WTC11 (cell line): ENCODE measurements around the gene EYS. TPM values are rescaled to one million over a fixed set of nuclear protein-coding genes. Genes with fewer than 3 reads are reported as not detected.

Experiments used
- ATAC-seq: fragments of 200-7000 bp; cut with Tn5 transposase; 2 replicates; pipeline ENCODE4 v1.10.0; 2021; ENCODE audit warnings: mild to moderate bottlenecking, moderate library complexity
- CTCF ChIA-PET: fragments of 300-600 bp; sonication (Branson Sonifier 250); formaldehyde crosslinking; loops from one replicate; lab custom pipeline; 2021; ENCODE audit warnings: antibody characterized with exemption; lab: Charles Lee
- POLR2A ChIA-PET: fragments of 350-600 bp; sonication (Branson Sonifier 250); formaldehyde crosslinking; loops from one replicate; lab custom pipeline; 2021; ENCODE audit warnings: antibody characterized with exemption; lab: Charles Lee
- DNase-seq: peaks from one replicate; pipeline ENCODE4 v3.0.0; 2021; ENCODE audit warnings: low spot score
- H3K27ac Mint-ChIP-seq: 2 replicates; pipeline ENCODE4 v1.8.0; 2021; ENCODE audit warnings: mixed read lengths
- H3K27me3 Mint-ChIP-seq: 2 replicates; pipeline ENCODE4 v1.8.0; 2021; ENCODE audit warnings: low read depth, mild to moderate bottlenecking, moderate library complexity, mixed read lengths
- H3K36me3 Mint-ChIP-seq: 2 replicates; pipeline ENCODE4 v1.8.0; 2021; ENCODE audit warnings: mixed read lengths
- H3K4me1 Mint-ChIP-seq: 2 replicates; pipeline ENCODE4 v1.8.0; 2022; ENCODE audit warnings: mixed read lengths
- H3K4me3 Mint-ChIP-seq: 2 replicates; pipeline ENCODE4 v1.8.0; 2021; ENCODE audit warnings: mild to moderate bottlenecking, moderate library complexity, mixed read lengths
- H3K9me3 Mint-ChIP-seq: 2 replicates; pipeline ENCODE4 v1.8.0; 2021; ENCODE audit warnings: mixed read lengths
- FOXK1 ChIP-seq: sonication (generic); formaldehyde crosslinking; IDR thresholded peaks from 2 replicates; pipeline ENCODE4 v1.8.0; 2022; ENCODE audit warnings: mild to moderate bottlenecking, moderate library complexity, missing genetic modification reagents
- GTF2I ChIP-seq: fragments of 250-450 bp; sonication (Bioruptor Pico); conservative IDR thresholded peaks from 2 replicates; pipeline ENCODE4 v1.4.0; 2021; ENCODE audit warnings: mild to moderate bottlenecking
- NFYB ChIP-seq: sonication (generic); formaldehyde crosslinking; conservative IDR thresholded peaks from 2 replicates; pipeline ENCODE4 v1.8.0; 2022; ENCODE audit warnings: low read depth, missing genetic modification reagents
- SMAD3 ChIP-seq: sonication (generic); formaldehyde crosslinking; IDR thresholded peaks from 2 replicates; pipeline ENCODE4 v1.8.0; 2022; ENCODE audit warnings: missing genetic modification reagents, mild to moderate bottlenecking, borderline replicate concordance
- SMAD4 ChIP-seq: sonication (generic); formaldehyde crosslinking; IDR thresholded peaks from 2 replicates; pipeline ENCODE4 v1.8.0; 2022; ENCODE audit warnings: mild to moderate bottlenecking, missing genetic modification reagents
- ZNF138 ChIP-seq: sonication (generic); formaldehyde crosslinking; conservative IDR thresholded peaks from 2 replicates; pipeline ENCODE4 v1.8.1; 2022; ENCODE audit warnings: mild to moderate bottlenecking, moderate library complexity, missing genetic modification reagents
- ZNF416 ChIP-seq: fragments of 250-450 bp; sonication (Bioruptor Pico); IDR thresholded peaks from 2 replicates; pipeline ENCODE4 v1.9.0; 2021; ENCODE audit warnings: mild to moderate bottlenecking, inconsistent platforms
- total RNA-seq: library from RNA; stranded (reverse); gene quantifications from 3 replicates; pipeline ENCODE4 v1.2.3, GENCODE V29; 2021
- TF ChIP-seq, protein P1 (sequence below): sonication (generic); formaldehyde crosslinking; IDR thresholded peaks from 2 replicates; pipeline ENCODE4 v1.8.1; 2022; ENCODE audit warnings: mild to moderate bottlenecking, moderate library complexity, missing genetic modification reagents
- TF ChIP-seq, protein P2 (sequence below): sonication (generic); formaldehyde crosslinking; IDR thresholded peaks from 2 replicates; pipeline ENCODE4 v1.8.0; 2023; ENCODE audit warnings: missing genetic modification reagents
- TF ChIP-seq, protein P3 (sequence below): fragments of 250-450 bp; sonication (Bioruptor Pico); IDR thresholded peaks from 2 replicates; pipeline ENCODE4 v1.9.0; 2021; ENCODE audit warnings: mild to moderate bottlenecking
- TF ChIP-seq, protein P4 (sequence below): sonication (generic); formaldehyde crosslinking; IDR thresholded peaks from 2 replicates; pipeline ENCODE4 v1.8.1; 2023; ENCODE audit warnings: mild to moderate bottlenecking, missing genetic modification reagents, moderate library complexity
- TF ChIP-seq, protein P5 (sequence below): sonication (generic); formaldehyde crosslinking; conservative IDR thresholded peaks from 2 replicates; pipeline ENCODE4 v1.8.1; 2023; ENCODE audit warnings: mild to moderate bottlenecking, low read depth, missing genetic modification reagents, moderate library complexity
- TF ChIP-seq, protein P6 (sequence below): fragments of 250-450 bp; sonication (Bioruptor Pico); IDR thresholded peaks from 2 replicates; pipeline ENCODE4 v1.8.0; 2021; ENCODE audit warnings: mild to moderate bottlenecking
- TF ChIP-seq, protein P7 (sequence below): fragments of 250-450 bp; sonication (Bioruptor Pico); IDR thresholded peaks from 2 replicates; pipeline ENCODE4 v2.1.2; 2022; ENCODE audit warnings: mild to moderate bottlenecking, moderate library complexity
- TF ChIP-seq, protein P8 (sequence below): sonication (generic); formaldehyde crosslinking; IDR thresholded peaks from 2 replicates; pipeline ENCODE4 v1.8.0; 2022; ENCODE audit warnings: mild to moderate bottlenecking, missing genetic modification reagents

EYS gene
- total RNA-seq, 1 experiment from 2014 or later = not detected

DNA sequence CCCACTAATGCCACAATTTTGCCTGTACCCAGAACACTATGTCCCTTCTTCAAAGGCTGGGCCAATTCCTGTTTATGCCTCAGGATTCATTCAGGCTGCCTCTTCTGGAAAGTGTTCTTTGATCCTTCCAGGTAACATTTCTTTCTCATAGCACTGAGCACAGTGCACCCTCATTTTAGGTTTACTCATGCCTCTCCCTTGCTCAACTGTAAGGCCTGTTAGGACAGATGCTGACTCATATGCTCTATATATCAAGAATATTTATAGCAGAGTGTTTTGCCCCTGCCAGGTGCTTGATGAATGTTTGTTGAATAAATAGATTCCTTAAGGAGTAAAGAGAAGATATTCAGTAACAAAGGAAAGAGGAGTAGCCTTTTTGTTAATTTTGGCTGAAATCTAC, 1807.5 kb downstream of the EYS start:
- no peak overlapping the region for H3K4me3 Mint-ChIP-seq
- TF ChIP-seq, protein P1, sequence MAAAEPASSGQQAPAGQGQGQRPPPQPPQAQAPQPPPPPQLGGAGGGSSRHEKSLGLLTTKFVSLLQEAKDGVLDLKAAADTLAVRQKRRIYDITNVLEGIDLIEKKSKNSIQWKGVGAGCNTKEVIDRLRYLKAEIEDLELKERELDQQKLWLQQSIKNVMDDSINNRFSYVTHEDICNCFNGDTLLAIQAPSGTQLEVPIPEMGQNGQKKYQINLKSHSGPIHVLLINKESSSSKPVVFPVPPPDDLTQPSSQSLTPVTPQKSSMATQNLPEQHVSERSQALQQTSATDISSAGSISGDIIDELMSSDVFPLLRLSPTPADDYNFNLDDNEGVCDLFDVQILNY = no peak
- TF ChIP-seq, protein P2, sequence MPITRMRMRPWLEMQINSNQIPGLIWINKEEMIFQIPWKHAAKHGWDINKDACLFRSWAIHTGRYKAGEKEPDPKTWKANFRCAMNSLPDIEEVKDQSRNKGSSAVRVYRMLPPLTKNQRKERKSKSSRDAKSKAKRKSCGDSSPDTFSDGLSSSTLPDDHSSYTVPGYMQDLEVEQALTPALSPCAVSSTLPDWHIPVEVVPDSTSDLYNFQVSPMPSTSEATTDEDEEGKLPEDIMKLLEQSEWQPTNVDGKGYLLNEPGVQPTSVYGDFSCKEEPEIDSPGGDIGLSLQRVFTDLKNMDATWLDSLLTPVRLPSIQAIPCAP (CRISPR knock-in tag) = no peak
- TF ChIP-seq, protein P3, sequence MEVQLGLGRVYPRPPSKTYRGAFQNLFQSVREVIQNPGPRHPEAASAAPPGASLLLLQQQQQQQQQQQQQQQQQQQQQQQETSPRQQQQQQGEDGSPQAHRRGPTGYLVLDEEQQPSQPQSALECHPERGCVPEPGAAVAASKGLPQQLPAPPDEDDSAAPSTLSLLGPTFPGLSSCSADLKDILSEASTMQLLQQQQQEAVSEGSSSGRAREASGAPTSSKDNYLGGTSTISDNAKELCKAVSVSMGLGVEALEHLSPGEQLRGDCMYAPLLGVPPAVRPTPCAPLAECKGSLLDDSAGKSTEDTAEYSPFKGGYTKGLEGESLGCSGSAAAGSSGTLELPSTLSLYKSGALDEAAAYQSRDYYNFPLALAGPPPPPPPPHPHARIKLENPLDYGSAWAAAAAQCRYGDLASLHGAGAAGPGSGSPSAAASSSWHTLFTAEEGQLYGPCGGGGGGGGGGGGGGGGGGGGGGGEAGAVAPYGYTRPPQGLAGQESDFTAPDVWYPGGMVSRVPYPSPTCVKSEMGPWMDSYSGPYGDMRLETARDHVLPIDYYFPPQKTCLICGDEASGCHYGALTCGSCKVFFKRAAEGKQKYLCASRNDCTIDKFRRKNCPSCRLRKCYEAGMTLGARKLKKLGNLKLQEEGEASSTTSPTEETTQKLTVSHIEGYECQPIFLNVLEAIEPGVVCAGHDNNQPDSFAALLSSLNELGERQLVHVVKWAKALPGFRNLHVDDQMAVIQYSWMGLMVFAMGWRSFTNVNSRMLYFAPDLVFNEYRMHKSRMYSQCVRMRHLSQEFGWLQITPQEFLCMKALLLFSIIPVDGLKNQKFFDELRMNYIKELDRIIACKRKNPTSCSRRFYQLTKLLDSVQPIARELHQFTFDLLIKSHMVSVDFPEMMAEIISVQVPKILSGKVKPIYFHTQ (CRISPR knock-in tag) = no peak
- TF ChIP-seq, protein P4, sequence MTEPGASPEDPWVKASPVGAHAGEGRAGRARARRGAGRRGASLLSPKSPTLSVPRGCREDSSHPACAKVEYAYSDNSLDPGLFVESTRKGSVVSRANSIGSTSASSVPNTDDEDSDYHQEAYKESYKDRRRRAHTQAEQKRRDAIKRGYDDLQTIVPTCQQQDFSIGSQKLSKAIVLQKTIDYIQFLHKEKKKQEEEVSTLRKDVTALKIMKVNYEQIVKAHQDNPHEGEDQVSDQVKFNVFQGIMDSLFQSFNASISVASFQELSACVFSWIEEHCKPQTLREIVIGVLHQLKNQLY = no peak
- TF ChIP-seq GTF2I (CRISPR knock-in tag) = no peak
- TF ChIP-seq, protein P5, sequence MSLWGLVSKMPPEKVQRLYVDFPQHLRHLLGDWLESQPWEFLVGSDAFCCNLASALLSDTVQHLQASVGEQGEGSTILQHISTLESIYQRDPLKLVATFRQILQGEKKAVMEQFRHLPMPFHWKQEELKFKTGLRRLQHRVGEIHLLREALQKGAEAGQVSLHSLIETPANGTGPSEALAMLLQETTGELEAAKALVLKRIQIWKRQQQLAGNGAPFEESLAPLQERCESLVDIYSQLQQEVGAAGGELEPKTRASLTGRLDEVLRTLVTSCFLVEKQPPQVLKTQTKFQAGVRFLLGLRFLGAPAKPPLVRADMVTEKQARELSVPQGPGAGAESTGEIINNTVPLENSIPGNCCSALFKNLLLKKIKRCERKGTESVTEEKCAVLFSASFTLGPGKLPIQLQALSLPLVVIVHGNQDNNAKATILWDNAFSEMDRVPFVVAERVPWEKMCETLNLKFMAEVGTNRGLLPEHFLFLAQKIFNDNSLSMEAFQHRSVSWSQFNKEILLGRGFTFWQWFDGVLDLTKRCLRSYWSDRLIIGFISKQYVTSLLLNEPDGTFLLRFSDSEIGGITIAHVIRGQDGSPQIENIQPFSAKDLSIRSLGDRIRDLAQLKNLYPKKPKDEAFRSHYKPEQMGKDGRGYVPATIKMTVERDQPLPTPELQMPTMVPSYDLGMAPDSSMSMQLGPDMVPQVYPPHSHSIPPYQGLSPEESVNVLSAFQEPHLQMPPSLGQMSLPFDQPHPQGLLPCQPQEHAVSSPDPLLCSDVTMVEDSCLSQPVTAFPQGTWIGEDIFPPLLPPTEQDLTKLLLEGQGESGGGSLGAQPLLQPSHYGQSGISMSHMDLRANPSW (CRISPR knock-in tag) = no peak
- TF ChIP-seq NFYB = no peak
- TF ChIP-seq SMAD4 (CRISPR knock-in tag) = no peak
- TF ChIP-seq, protein P6, sequence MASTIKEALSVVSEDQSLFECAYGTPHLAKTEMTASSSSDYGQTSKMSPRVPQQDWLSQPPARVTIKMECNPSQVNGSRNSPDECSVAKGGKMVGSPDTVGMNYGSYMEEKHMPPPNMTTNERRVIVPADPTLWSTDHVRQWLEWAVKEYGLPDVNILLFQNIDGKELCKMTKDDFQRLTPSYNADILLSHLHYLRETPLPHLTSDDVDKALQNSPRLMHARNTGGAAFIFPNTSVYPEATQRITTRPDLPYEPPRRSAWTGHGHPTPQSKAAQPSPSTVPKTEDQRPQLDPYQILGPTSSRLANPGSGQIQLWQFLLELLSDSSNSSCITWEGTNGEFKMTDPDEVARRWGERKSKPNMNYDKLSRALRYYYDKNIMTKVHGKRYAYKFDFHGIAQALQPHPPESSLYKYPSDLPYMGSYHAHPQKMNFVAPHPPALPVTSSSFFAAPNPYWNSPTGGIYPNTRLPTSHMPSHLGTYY (CRISPR knock-in tag) = no peak
- TF ChIP-seq, protein P7, sequence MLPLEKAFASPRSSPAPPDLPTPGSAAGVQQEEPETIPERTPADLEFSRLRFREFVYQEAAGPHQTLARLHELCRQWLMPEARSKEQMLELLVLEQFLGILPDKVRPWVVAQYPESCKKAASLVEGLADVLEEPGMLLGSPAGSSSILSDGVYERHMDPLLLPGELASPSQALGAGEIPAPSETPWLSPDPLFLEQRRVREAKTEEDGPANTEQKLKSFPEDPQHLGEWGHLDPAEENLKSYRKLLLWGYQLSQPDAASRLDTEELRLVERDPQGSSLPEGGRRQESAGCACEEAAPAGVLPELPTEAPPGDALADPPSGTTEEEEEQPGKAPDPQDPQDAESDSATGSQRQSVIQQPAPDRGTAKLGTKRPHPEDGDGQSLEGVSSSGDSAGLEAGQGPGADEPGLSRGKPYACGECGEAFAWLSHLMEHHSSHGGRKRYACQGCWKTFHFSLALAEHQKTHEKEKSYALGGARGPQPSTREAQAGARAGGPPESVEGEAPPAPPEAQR = no peak
- no peak for TF ChIP-seq SMAD3
- no peak for TF ChIP-seq ZNF416 (CRISPR knock-in tag)
- no peak for TF ChIP-seq ZNF138 (CRISPR knock-in tag)
- TF ChIP-seq, protein P8, sequence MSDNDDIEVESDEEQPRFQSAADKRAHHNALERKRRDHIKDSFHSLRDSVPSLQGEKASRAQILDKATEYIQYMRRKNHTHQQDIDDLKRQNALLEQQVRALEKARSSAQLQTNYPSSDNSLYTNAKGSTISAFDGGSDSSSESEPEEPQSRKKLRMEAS (CRISPR knock-in tag) = no peak
- no peak for TF ChIP-seq FOXK1 (CRISPR knock-in tag)
- TF ChIP-seq, all 79 proteins: peak for 0
- ChIA-PET CTCF (no interaction called here), POLR2A (no interaction called here)
- Mint-ChIP-seq H3K4me1 (no peaks in the 10 kb centered on the region), H3K27me3 (peaks cover 2% of the 10 kb centered on the region; the same call in 1 of the 2 replicates), H3K9me3 (peaks cover 27% of the 10 kb centered on the region), H3K36me3 (peaks cover 3% of the 10 kb centered on the region; the same call in 1 of the 2 replicates), H3K27ac (no peak overlapping the region)
- no peak for ATAC-seq
- no peak for DNase-seq
